ENCODE measurements around the gene SLC39A11. TPM values are rescaled to one million over a fixed set of nuclear protein-coding genes. Genes with fewer than 3 reads are reported as not detected.

SLC39A11 gene
- total RNA-seq, 1 donor from 2014 or later = 5.5 TPM

GRCh38 chr17:72924196-72924595 is 168.3 kb downstream of the SLC39A11 start:
- H2AFZ ChIP-seq (replicated peaks) = no peak overlapping the region
- no peak overlapping the region for H3K27ac ChIP-seq
- no peak overlapping the region for H3K4me2 ChIP-seq
- peaks cover 3% of the 10 kb centered on the region for H3K27me3 Mint-ChIP-seq (ENCODE audit: insufficient read depth, low read depth)
- H4K20me1 ChIP-seq (ENCODE audit: low read depth) = no peaks in the 10 kb centered on the region
- no peaks in the 10 kb centered on the region for H3K9me3 ChIP-seq (ENCODE audit: low read depth)
- no peak overlapping the region for H3K27ac Mint-ChIP-seq
- no peaks in the 10 kb centered on the region for H3K36me3 ChIP-seq
- no peak overlapping the region for H3K4me3 Mint-ChIP-seq
- H3K9ac ChIP-seq = no peak overlapping the region
- H3K9me3 Mint-ChIP-seq = peaks cover 2% of the 10 kb centered on the region
- H3K27me3 ChIP-seq = no peaks in the 10 kb centered on the region
- DNase-seq (ENCODE audit: low spot score) = no peak
- H3K79me2 ChIP-seq (ENCODE audit: low read depth) = no peaks in the 10 kb centered on the region
- H3K4me1 Mint-ChIP-seq = peaks cover 18% of the 10 kb centered on the region
- H3F3A ChIP-seq (ENCODE audit: low read depth) = no peaks in the 10 kb centered on the region
- H3K4me1 ChIP-seq = peaks cover 12% of the 10 kb centered on the region
- peaks cover 3% of the 10 kb centered on the region for H3K36me3 Mint-ChIP-seq
- TF ChIP-seq EZH2phosphoT487 (IDR thresholded peaks at IDR 0.05) (no peak), CTCF (IDR thresholded peaks at IDR 0.05) (no peak), EZH2 (IDR thresholded peaks at IDR 0.05) (no peak)
- H3K4me3 ChIP-seq = no peak overlapping the region

- Histone ChIP-seq H3K36me3 (no peaks in the 10 kb centered on the region), H2AFZ (replicated peaks) (no peak overlapping the region), H4K20me1 (ENCODE audit: low read depth) (no peaks in the 10 kb centered on the region), H3K79me2 (ENCODE audit: low read depth) (no peaks in the 10 kb centered on the region), H3K9ac (no peak overlapping the region), H3K4me2 (no peak overlapping the region), H3K27me3 (no peaks in the 10 kb centered on the region), H3F3A (ENCODE audit: low read depth) (no peaks in the 10 kb centered on the region), H3K27ac (no peak overlapping the region), H3K4me1 (no peaks in the 10 kb centered on the region), H3K9me3 (ENCODE audit: low read depth) (no peaks in the 10 kb centered on the region), H3K4me3 (no peak overlapping the region)
- H3K9me3 Mint-ChIP-seq = peaks cover 3% of the 10 kb centered on the region
- peaks cover 3% of the 10 kb centered on the region for H3K36me3 Mint-ChIP-seq
- no peak for DNase-seq (ENCODE audit: low spot score)
- peaks cover 4% of the 10 kb centered on the region for H3K4me1 Mint-ChIP-seq
- no peak overlapping the region for H3K4me3 Mint-ChIP-seq
- peaks cover 5% of the 10 kb centered on the region for H3K27me3 Mint-ChIP-seq (ENCODE audit: insufficient read depth, low read depth)
- no peak overlapping the region for H3K27ac Mint-ChIP-seq
- TF ChIP-seq EZH2 (IDR thresholded peaks at IDR 0.05) (no peak), CTCF (IDR thresholded peaks at IDR 0.05) (no peak), EZH2phosphoT487 (IDR thresholded peaks at IDR 0.05) (no peak)
Measured at GRCh38 chr17:72922219-72922618, 170.3 kb downstream of the SLC39A11 start.

GRCh38 chr17:72921347-72922054 is 171.0 kb downstream of the SLC39A11 start:
- TF ChIP-seq CTCF (IDR thresholded peaks at IDR 0.05) (no peak), EZH2 (IDR thresholded peaks at IDR 0.05) (no peak), EZH2phosphoT487 (IDR thresholded peaks at IDR 0.05) (no peak)
- no peak overlapping the region for H3K4me3 Mint-ChIP-seq
- H3K4me3 ChIP-seq = no peak overlapping the region
- H3K9ac ChIP-seq = no peak overlapping the region
- no peak overlapping the region for H2AFZ ChIP-seq (replicated peaks)
- H3K27me3 Mint-ChIP-seq (ENCODE audit: insufficient read depth, low read depth) = peaks cover 2% of the 10 kb centered on the region
- H3K27me3 ChIP-seq = no peaks in the 10 kb centered on the region
- no peaks in the 10 kb centered on the region for H3K79me2 ChIP-seq (ENCODE audit: low read depth)
- H4K20me1 ChIP-seq (ENCODE audit: low read depth) = no peaks in the 10 kb centered on the region
- H3K9me3 Mint-ChIP-seq = peaks cover 5% of the 10 kb centered on the region
- peaks cover 4% of the 10 kb centered on the region for H3K4me1 Mint-ChIP-seq
- no peaks in the 10 kb centered on the region for H3K4me1 ChIP-seq
- H3K36me3 Mint-ChIP-seq = peaks cover 3% of the 10 kb centered on the region
- H3K4me2 ChIP-seq = no peak overlapping the region
- no peak overlapping the region for H3K27ac ChIP-seq
- no peaks in the 10 kb centered on the region for H3F3A ChIP-seq (ENCODE audit: low read depth)
- no peak for DNase-seq (ENCODE audit: low spot score)
- H3K9me3 ChIP-seq (ENCODE audit: low read depth) = no peaks in the 10 kb centered on the region
- no peaks in the 10 kb centered on the region for H3K36me3 ChIP-seq
- no peak overlapping the region for H3K27ac Mint-ChIP-seq
